CD4-positive, alpha-beta T cell (primary cell): ENCODE measurements around the gene PPP1R13L. TPM values are rescaled to one million over a fixed set of nuclear protein-coding genes. Genes with fewer than 3 reads are reported as not detected.

Experiments
- ATAC-seq: fragments of 200-7000 bp; cut with Tn5 transposase; one replicate; pipeline ENCODE4 v1.10.0; 2022; ENCODE audit warnings: mild to moderate bottlenecking; ENCODE audit not compliant: poor library complexity
- CTCF ChIA-PET: fragments of 350-600 bp; sonication (Branson Sonifier 250); formaldehyde crosslinking; loops from one replicate; lab custom pipeline; 2021; ENCODE audit warnings: antibody characterized with exemption, inconsistent platforms; lab: Charles Lee
- POLR2A ChIA-PET: fragments of 350-600 bp; sonication (Branson Sonifier 250); formaldehyde crosslinking; loops from one replicate; lab custom pipeline; 2021; ENCODE audit warnings: antibody characterized with exemption, inconsistent platforms; lab: Charles Lee
- DNase-seq, 14 experiments: peaks; one replicate each; pipeline ENCODE4 v3.0.0-alpha.2; 2013 to 2020; ENCODE audit warnings: mixed read lengths in 2 of 14
- H3K27ac ChIP-seq, 2 donors: one replicate each; pipeline versions ENCODE4 v1.5.1 to v1.7.0; 2013; ENCODE audit warnings: low read length in 2 of 2, low read depth in 1 of 2, mild to moderate bottlenecking in 1 of 2
- H3K27me3 ChIP-seq, 2 experiments: 1 replicate in 1 of 2; 2 replicates in 1 of 2; pipeline versions ENCODE4 v1.6.1 to v1.7.0; 2013; ENCODE audit warnings: low read length in 2 of 2, control low read depth in 1 of 2, mild to moderate bottlenecking in 1 of 2, moderate library complexity in 1 of 2; ENCODE audit not compliant: insufficient read depth in 2 of 2, control insufficient read depth in 1 of 2
- H3K36me3 ChIP-seq: one replicate; pipeline ENCODE4 v1.6.1; 2013; ENCODE audit warnings: low read length, control low read depth; ENCODE audit not compliant: insufficient read depth
- H3K4me1 ChIP-seq: one replicate; pipeline ENCODE4 v1.6.1; 2013; ENCODE audit warnings: low read length, control low read depth; ENCODE audit not compliant: insufficient read depth
- H3K4me3 ChIP-seq: one replicate; pipeline ENCODE4 v1.5.1; 2013; ENCODE audit warnings: mild to moderate bottlenecking, low read length, moderate library complexity
- H3K9me3 ChIP-seq, 2 experiments: 1 replicate in 1 of 2; 2 replicates in 1 of 2; pipeline versions ENCODE4 v1.6.1 to v1.7.0; 2013; ENCODE audit warnings: low read length in 2 of 2, mild to moderate bottlenecking in 2 of 2, control low read depth in 1 of 2, moderate library complexity in 1 of 2; ENCODE audit not compliant: control insufficient read depth in 1 of 2, insufficient read depth in 1 of 2
- H3K27ac Mint-ChIP-seq: one replicate; pipeline ENCODE4 v1.8.0; 2020; ENCODE audit warnings: mixed read lengths
- H3K27me3 Mint-ChIP-seq: one replicate; pipeline ENCODE4 v1.8.0; 2021; ENCODE audit warnings: mixed read lengths
- H3K36me3 Mint-ChIP-seq: one replicate; pipeline ENCODE4 v1.8.0; 2021; ENCODE audit warnings: low read depth, mixed read lengths
- H3K4me1 Mint-ChIP-seq: one replicate; pipeline ENCODE4 v1.8.0; 2021; ENCODE audit warnings: low read depth, mixed read lengths
- H3K4me3 Mint-ChIP-seq: one replicate; pipeline ENCODE4 v1.8.0; 2020; ENCODE audit warnings: mild to moderate bottlenecking, mixed read lengths
- H3K9me3 Mint-ChIP-seq: one replicate; pipeline ENCODE4 v1.8.0; 2020; ENCODE audit warnings: mixed read lengths
- intact Hi-C, 2 experiments: fragments of 100-400 bp; cut with DNase I in 1 of 2; cut with micrococcal nuclease in 1 of 2; formaldehyde crosslinking; loops; one replicate each; pipeline versions ENCODE4 v1.15.1 to v1.9.0; 2023 to 2025; cut with DNase I, micrococcal nuclease
- microRNA-seq: library from miRNA; unstranded; fragments of <30 nt; microRNA quantifications from one replicate; pipeline ENCODE4 v1.2.0, GENCODE V29; 2021; ENCODE audit warnings: borderline microRNAs expressed, borderline replicate concordance
- total RNA-seq, 174 experiments: library from RNA in 2 of 174; stranded (reverse) in 2 of 174; gene quantifications; one replicate each; pipeline ENCODE4 v1.2.3 and lab custom pipeline; 2021 to 2026
- TF ChIP-seq, protein P1 (sequence below): fragments of 200-600 bp; IDR thresholded peaks from one replicate; pipeline ENCODE4 v1.8.0; 2022; ENCODE audit warnings: antibody characterized with exemption, mild to moderate bottlenecking

The PPP1R13L gene
- total RNA-seq, 2 experiments from 2014 or later, result 1.5 to 3.7 TPM

DNA sequence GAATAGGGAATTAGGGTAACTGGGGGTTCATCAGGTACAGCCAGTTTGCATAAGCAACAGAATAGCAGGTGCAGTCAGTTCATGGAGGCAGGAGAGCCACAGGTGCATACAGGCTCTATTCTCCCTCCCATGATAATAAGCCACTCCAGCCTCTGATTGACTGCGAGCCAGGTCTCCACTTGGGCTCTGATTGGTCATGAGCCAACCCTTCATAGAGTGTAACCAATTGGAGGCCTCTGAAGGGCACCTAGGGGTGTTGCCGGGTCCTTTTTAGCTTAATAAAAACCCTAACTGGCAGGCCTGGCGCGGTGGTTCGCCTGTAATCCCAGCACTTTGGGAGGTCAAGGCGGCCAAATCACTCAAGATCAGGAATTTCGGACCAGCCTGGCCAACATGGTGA, 73.5 kb downstream of the PPP1R13L start:
- Histone ChIP-seq H3K9me3 (no peaks in the 10 kb centered on the region), H3K27ac (no peak overlapping the region), H3K4me1 (no peaks in the 10 kb centered on the region), H3K4me3 (no peak overlapping the region), H3K27me3 (no peaks in the 10 kb centered on the region), H3K36me3 (no peaks in the 10 kb centered on the region)
- Mint-ChIP-seq H3K9me3 (no peaks in the 10 kb centered on the region), H3K4me1 (no peaks in the 10 kb centered on the region), H3K4me3 (no peak overlapping the region), H3K27me3 (peaks cover 7% of the 10 kb centered on the region), H3K36me3 (no peaks in the 10 kb centered on the region), H3K27ac (no peak overlapping the region)
- TF ChIP-seq, protein P1, sequence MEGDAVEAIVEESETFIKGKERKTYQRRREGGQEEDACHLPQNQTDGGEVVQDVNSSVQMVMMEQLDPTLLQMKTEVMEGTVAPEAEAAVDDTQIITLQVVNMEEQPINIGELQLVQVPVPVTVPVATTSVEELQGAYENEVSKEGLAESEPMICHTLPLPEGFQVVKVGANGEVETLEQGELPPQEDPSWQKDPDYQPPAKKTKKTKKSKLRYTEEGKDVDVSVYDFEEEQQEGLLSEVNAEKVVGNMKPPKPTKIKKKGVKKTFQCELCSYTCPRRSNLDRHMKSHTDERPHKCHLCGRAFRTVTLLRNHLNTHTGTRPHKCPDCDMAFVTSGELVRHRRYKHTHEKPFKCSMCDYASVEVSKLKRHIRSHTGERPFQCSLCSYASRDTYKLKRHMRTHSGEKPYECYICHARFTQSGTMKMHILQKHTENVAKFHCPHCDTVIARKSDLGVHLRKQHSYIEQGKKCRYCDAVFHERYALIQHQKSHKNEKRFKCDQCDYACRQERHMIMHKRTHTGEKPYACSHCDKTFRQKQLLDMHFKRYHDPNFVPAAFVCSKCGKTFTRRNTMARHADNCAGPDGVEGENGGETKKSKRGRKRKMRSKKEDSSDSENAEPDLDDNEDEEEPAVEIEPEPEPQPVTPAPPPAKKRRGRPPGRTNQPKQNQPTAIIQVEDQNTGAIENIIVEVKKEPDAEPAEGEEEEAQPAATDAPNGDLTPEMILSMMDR, result no peak
- intact Hi-C loops, result no loop called here
- no peak for DNase-seq
- ChIA-PET POLR2A (no interaction called here), CTCF (no interaction called here)
- no peak for ATAC-seq

Small RNA genes within 50 kb of the gene (microRNA-seq; reads per million reads assigned to microRNA genes)
- gene MIR6088, result not detected

Other genes with a start within 250 kb of the PPP1R13L start
- under 1 TPM; 0.73 to 0.91 TPM for gene NKPD1, start 244.1 kb downstream of the PPP1R13L start, total RNA-seq
- gene TRAPPC6A, start 226.8 kb downstream of the PPP1R13L start, total RNA-seq, result 10 to 100 TPM; 32.0 to 38.8 TPM
- 10 to 100 TPM; 14.7 to 18.8 TPM for gene BLOC1S3, start 226.3 kb downstream of the PPP1R13L start, total RNA-seq
- not detected for gene EXOC3L2, start 159.7 kb downstream of the PPP1R13L start, total RNA-seq
- gene MARK4, start 153.8 kb downstream of the PPP1R13L start, total RNA-seq, result 10 to 100 TPM; 18.1 to 19.8 TPM
- gene CKM, start 82.2 kb downstream of the PPP1R13L start, total RNA-seq, result not detected
- not detected for gene KLC3, start 64.3 kb downstream of the PPP1R13L start, total RNA-seq
- 1 to 10 TPM; 8.7 to 9.6 TPM for gene ERCC2, start 34.5 kb downstream of the PPP1R13L start, total RNA-seq
- gene POLR1G, start 1.6 kb upstream of the PPP1R13L start, total RNA-seq, result under 1 TPM; 0.16 to 0.28 TPM
- gene ERCC1, start 18.8 kb upstream of the PPP1R13L start, total RNA-seq, result 10 to 100 TPM; 32.5 to 32.6 TPM
- gene FOSB, start 62.9 kb upstream of the PPP1R13L start, total RNA-seq, result 100 to 1,000 TPM; 422 to 424 TPM
- under 1 TPM; 0.60 to 0.70 TPM for gene RTN2, start 92.0 kb upstream of the PPP1R13L start, total RNA-seq
- gene PPM1N, start 93.4 kb upstream of the PPP1R13L start, total RNA-seq, result 1 to 10 TPM; 3.3 to 3.5 TPM
- 10 to 100 TPM; 49.9 to 55.5 TPM for gene VASP, start 102.4 kb upstream of the PPP1R13L start, total RNA-seq
- 1 to 10 TPM; 3.1 to 3.2 TPM for gene OPA3, start 179.7 kb upstream of the PPP1R13L start, total RNA-seq
- gene GPR4, start 197.1 kb upstream of the PPP1R13L start, total RNA-seq, result not detected
- 10 to 100 TPM; 29.2 to 30.4 TPM for gene EML2, start 234.3 kb upstream of the PPP1R13L start, total RNA-seq